WTC11 (cell line): ENCODE measurements around the gene GRK2. TPM values are rescaled to one million over a fixed set of nuclear protein-coding genes. Genes with fewer than 3 reads are reported as not detected.

Experiments used
- ATAC-seq: fragments of 200-7000 bp; cut with Tn5 transposase; 2 replicates; pipeline ENCODE4 v1.10.0; 2021; ENCODE audit warnings: mild to moderate bottlenecking, moderate library complexity
- CTCF ChIA-PET: fragments of 300-600 bp; sonication (Branson Sonifier 250); formaldehyde crosslinking; loops from one replicate; lab custom pipeline; 2021; ENCODE audit warnings: antibody characterized with exemption; lab: Charles Lee
- POLR2A ChIA-PET: fragments of 350-600 bp; sonication (Branson Sonifier 250); formaldehyde crosslinking; loops from one replicate; lab custom pipeline; 2021; ENCODE audit warnings: antibody characterized with exemption; lab: Charles Lee
- DNase-seq: peaks from one replicate; pipeline ENCODE4 v3.0.0; 2021; ENCODE audit warnings: low spot score
- H3K27ac Mint-ChIP-seq: 2 replicates; pipeline ENCODE4 v1.8.0; 2021; ENCODE audit warnings: mixed read lengths
- H3K27me3 Mint-ChIP-seq: 2 replicates; pipeline ENCODE4 v1.8.0; 2021; ENCODE audit warnings: low read depth, mild to moderate bottlenecking, moderate library complexity, mixed read lengths
- H3K36me3 Mint-ChIP-seq: 2 replicates; pipeline ENCODE4 v1.8.0; 2021; ENCODE audit warnings: mixed read lengths
- H3K4me1 Mint-ChIP-seq: 2 replicates; pipeline ENCODE4 v1.8.0; 2022; ENCODE audit warnings: mixed read lengths
- H3K4me3 Mint-ChIP-seq: 2 replicates; pipeline ENCODE4 v1.8.0; 2021; ENCODE audit warnings: mild to moderate bottlenecking, moderate library complexity, mixed read lengths
- H3K9me3 Mint-ChIP-seq: 2 replicates; pipeline ENCODE4 v1.8.0; 2021; ENCODE audit warnings: mixed read lengths
- CREB1 ChIP-seq: sonication (generic); formaldehyde crosslinking; IDR thresholded peaks from 2 replicates; pipeline ENCODE4 v1.8.0; 2023; ENCODE audit warnings: mild to moderate bottlenecking, missing genetic modification reagents
- MXD4 ChIP-seq: fragments of 250-450 bp; sonication (Bioruptor Pico); IDR thresholded peaks from 2 replicates; pipeline ENCODE4 v1.8.0; 2021; ENCODE audit warnings: mild to moderate bottlenecking, moderate library complexity, borderline replicate concordance
- NFE2L1 ChIP-seq: sonication (generic); formaldehyde crosslinking; IDR thresholded peaks from 2 replicates; pipeline ENCODE4 v1.8.1; 2023; ENCODE audit warnings: missing genetic modification reagents
- NR1H2 ChIP-seq: sonication (generic); formaldehyde crosslinking; IDR thresholded peaks from 2 replicates; pipeline ENCODE4 v1.9.0; 2021; ENCODE audit warnings: mild to moderate bottlenecking, moderate library complexity, missing genetic modification reagents
- PRRX2 ChIP-seq: fragments of 250-450 bp; sonication (Bioruptor Pico); IDR thresholded peaks from 2 replicates; pipeline ENCODE4 v1.8.0; 2021; ENCODE audit warnings: mild to moderate bottlenecking
- SOX15 ChIP-seq: fragments of 250-450 bp; sonication (Bioruptor Pico); IDR thresholded peaks from 2 replicates; pipeline ENCODE4 v1.9.0; 2021; ENCODE audit warnings: mild to moderate bottlenecking
- ZNF121 ChIP-seq: sonication (generic); formaldehyde crosslinking; IDR thresholded peaks from 2 replicates; pipeline ENCODE4 v1.8.0; 2023; ENCODE audit warnings: missing genetic modification reagents
- ZNF138 ChIP-seq: sonication (generic); formaldehyde crosslinking; conservative IDR thresholded peaks from 2 replicates; pipeline ENCODE4 v1.8.1; 2022; ENCODE audit warnings: mild to moderate bottlenecking, moderate library complexity, missing genetic modification reagents
- ZNF317 ChIP-seq: sonication (generic); formaldehyde crosslinking; IDR thresholded peaks from 2 replicates; pipeline ENCODE4 v1.8.1; 2023; ENCODE audit warnings: low read depth, mild to moderate bottlenecking, moderate library complexity, missing genetic modification reagents, borderline replicate concordance
- ZNF416 ChIP-seq: fragments of 250-450 bp; sonication (Bioruptor Pico); IDR thresholded peaks from 2 replicates; pipeline ENCODE4 v1.9.0; 2021; ENCODE audit warnings: mild to moderate bottlenecking, inconsistent platforms
- total RNA-seq: library from RNA; stranded (reverse); gene quantifications from 3 replicates; pipeline ENCODE4 v1.2.3, GENCODE V29; 2021
- TF ChIP-seq, protein P1 (sequence below): sonication (generic); formaldehyde crosslinking; IDR thresholded peaks from 2 replicates; pipeline ENCODE4 v1.8.1; 2023; ENCODE audit warnings: mild to moderate bottlenecking, missing genetic modification reagents, borderline replicate concordance
- TF ChIP-seq, protein P2 (sequence below): fragments of 250-450 bp; sonication (Bioruptor Pico); IDR thresholded peaks from 2 replicates; pipeline ENCODE4 v1.8.0; 2021; ENCODE audit warnings: mild to moderate bottlenecking
- TF ChIP-seq, protein P3 (sequence below): sonication (generic); formaldehyde crosslinking; IDR thresholded peaks from 2 replicates; pipeline ENCODE4 v1.8.1; 2022; ENCODE audit warnings: low read depth, missing genetic modification reagents, borderline replicate concordance
- TF ChIP-seq, protein P4 (sequence below): fragments of 250-450 bp; sonication (Bioruptor Pico); IDR thresholded peaks from 2 replicates; pipeline ENCODE4 v1.9.0; 2021; ENCODE audit warnings: mild to moderate bottlenecking
- TF ChIP-seq, protein P5 (sequence below): sonication (generic); formaldehyde crosslinking; conservative IDR thresholded peaks from 2 replicates; pipeline ENCODE4 v1.8.1; 2023; ENCODE audit warnings: mild to moderate bottlenecking, low read depth, missing genetic modification reagents, moderate library complexity
- TF ChIP-seq, protein P6 (sequence below): sonication (generic); formaldehyde crosslinking; IDR thresholded peaks from 2 replicates; pipeline ENCODE4 v1.8.0; 2022; ENCODE audit warnings: mild to moderate bottlenecking, missing genetic modification reagents

Gene GRK2
- total RNA-seq, 1 experiment from 2014 or later, result 68.1 TPM

DNA sequence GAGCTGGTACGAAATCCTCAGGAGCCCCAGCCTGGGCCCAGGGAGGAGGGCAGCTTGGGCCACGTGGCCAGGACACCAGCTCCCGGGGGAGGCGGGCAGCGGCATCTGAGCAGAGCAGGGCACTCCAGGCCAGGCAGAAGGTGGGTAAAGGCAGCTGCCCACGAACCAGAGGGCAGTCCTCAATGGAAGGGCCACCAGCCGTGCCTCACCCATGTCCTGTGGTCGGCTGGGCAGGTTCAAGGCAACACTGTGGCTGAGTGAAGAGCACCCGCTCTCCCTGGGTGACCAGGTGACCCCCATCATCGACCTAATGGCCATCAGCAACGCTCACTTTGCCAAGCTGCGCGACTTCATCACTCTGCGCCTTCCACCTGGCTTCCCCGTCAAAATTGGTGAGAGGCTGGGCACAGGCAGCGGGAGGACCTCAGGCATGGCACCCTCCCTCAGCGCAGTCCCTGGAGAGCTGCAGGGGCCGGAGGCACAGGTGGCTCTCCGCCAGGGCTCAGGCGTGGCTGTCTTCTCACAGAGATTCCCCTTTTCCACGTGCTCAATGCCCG, 34.6 kb downstream of the GRK2 start (continued):
- TF ChIP-seq, protein P1, sequence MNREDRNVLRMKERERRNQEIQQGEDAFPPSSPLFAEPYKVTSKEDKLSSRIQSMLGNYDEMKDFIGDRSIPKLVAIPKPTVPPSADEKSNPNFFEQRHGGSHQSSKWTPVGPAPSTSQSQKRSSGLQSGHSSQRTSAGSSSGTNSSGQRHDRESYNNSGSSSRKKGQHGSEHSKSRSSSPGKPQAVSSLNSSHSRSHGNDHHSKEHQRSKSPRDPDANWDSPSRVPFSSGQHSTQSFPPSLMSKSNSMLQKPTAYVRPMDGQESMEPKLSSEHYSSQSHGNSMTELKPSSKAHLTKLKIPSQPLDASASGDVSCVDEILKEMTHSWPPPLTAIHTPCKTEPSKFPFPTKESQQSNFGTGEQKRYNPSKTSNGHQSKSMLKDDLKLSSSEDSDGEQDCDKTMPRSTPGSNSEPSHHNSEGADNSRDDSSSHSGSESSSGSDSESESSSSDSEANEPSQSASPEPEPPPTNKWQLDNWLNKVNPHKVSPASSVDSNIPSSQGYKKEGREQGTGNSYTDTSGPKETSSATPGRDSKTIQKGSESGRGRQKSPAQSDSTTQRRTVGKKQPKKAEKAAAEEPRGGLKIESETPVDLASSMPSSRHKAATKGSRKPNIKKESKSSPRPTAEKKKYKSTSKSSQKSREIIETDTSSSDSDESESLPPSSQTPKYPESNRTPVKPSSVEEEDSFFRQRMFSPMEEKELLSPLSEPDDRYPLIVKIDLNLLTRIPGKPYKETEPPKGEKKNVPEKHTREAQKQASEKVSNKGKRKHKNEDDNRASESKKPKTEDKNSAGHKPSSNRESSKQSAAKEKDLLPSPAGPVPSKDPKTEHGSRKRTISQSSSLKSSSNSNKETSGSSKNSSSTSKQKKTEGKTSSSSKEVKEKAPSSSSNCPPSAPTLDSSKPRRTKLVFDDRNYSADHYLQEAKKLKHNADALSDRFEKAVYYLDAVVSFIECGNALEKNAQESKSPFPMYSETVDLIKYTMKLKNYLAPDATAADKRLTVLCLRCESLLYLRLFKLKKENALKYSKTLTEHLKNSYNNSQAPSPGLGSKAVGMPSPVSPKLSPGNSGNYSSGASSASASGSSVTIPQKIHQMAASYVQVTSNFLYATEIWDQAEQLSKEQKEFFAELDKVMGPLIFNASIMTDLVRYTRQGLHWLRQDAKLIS (CRISPR knock-in tag), result no peak
- TF ChIP-seq, protein P2, sequence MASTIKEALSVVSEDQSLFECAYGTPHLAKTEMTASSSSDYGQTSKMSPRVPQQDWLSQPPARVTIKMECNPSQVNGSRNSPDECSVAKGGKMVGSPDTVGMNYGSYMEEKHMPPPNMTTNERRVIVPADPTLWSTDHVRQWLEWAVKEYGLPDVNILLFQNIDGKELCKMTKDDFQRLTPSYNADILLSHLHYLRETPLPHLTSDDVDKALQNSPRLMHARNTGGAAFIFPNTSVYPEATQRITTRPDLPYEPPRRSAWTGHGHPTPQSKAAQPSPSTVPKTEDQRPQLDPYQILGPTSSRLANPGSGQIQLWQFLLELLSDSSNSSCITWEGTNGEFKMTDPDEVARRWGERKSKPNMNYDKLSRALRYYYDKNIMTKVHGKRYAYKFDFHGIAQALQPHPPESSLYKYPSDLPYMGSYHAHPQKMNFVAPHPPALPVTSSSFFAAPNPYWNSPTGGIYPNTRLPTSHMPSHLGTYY (CRISPR knock-in tag), result no peak
- TF ChIP-seq ZNF317 (CRISPR knock-in tag) (no peak), ZNF121 (CRISPR knock-in tag) (no peak), CREB1 (CRISPR knock-in tag) (no peak), PRRX2 (no peak), NR1H2 (CRISPR knock-in tag) (no peak), ZNF138 (CRISPR knock-in tag) (no peak), NFE2L1 (CRISPR knock-in tag) (no peak), MXD4 (CRISPR knock-in tag) (no peak), SOX15 (CRISPR knock-in tag) (no peak)
- TF ChIP-seq, protein P3, sequence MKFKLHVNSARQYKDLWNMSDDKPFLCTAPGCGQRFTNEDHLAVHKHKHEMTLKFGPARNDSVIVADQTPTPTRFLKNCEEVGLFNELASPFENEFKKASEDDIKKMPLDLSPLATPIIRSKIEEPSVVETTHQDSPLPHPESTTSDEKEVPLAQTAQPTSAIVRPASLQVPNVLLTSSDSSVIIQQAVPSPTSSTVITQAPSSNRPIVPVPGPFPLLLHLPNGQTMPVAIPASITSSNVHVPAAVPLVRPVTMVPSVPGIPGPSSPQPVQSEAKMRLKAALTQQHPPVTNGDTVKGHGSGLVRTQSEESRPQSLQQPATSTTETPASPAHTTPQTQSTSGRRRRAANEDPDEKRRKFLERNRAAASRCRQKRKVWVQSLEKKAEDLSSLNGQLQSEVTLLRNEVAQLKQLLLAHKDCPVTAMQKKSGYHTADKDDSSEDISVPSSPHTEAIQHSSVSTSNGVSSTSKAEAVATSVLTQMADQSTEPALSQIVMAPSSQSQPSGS (CRISPR knock-in tag), result no peak
- TF ChIP-seq, protein P4, sequence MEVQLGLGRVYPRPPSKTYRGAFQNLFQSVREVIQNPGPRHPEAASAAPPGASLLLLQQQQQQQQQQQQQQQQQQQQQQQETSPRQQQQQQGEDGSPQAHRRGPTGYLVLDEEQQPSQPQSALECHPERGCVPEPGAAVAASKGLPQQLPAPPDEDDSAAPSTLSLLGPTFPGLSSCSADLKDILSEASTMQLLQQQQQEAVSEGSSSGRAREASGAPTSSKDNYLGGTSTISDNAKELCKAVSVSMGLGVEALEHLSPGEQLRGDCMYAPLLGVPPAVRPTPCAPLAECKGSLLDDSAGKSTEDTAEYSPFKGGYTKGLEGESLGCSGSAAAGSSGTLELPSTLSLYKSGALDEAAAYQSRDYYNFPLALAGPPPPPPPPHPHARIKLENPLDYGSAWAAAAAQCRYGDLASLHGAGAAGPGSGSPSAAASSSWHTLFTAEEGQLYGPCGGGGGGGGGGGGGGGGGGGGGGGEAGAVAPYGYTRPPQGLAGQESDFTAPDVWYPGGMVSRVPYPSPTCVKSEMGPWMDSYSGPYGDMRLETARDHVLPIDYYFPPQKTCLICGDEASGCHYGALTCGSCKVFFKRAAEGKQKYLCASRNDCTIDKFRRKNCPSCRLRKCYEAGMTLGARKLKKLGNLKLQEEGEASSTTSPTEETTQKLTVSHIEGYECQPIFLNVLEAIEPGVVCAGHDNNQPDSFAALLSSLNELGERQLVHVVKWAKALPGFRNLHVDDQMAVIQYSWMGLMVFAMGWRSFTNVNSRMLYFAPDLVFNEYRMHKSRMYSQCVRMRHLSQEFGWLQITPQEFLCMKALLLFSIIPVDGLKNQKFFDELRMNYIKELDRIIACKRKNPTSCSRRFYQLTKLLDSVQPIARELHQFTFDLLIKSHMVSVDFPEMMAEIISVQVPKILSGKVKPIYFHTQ, result no peak
- TF ChIP-seq, all 79 proteins: peak for 0

DNA sequence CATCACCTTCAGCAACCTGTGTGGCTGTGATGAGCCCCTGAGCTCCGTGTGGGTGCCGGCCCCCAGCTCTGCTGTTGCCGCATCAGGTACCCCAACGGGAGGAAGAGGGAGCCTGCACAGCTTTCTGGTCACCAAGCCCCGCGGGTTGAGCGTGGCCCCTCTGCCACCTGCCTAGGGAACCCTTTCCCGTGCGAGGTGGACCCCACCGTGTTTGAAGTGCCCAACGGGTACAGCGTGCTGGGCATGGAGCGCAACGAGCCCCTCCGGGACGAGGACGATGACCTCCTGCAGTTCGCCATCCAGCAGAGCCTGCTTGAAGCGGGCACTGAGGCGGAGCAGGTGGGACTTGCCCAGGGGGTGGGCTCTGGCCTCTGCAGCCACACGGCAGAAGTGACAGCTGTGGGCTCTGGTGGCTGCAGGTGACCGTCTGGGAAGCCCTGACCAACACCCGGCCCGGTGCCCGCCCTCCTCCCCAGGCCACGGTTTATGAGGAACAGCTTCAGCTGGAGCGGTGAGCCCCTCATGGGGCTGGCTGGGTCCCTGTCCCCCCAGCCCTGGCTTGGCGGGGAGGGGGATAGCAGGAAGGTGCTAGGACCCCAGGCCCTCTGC, 35.1 kb downstream of the GRK2 start:
- Mint-ChIP-seq H3K4me1 (peaks cover 11% of the 10 kb centered on the region), H3K27ac (no peak overlapping the region), H3K36me3 (peaks cover 20% of the 10 kb centered on the region), H3K4me3 (no peak overlapping the region), H3K9me3 (peaks cover 7% of the 10 kb centered on the region), H3K27me3 (peaks cover 4% of the 10 kb centered on the region; the same call in 1 of the 2 replicates)
- no peak for ATAC-seq
- DNase-seq, result peak; percentile 11
- POLR2A ChIA-PET, result interaction anchor here (0.7 to 1.2 kb wide), 3 partner anchors 24 to 166 kb away, joined by 3 read pairs; no protein-coding TSS in a partner anchor
- CTCF ChIA-PET, result interaction anchor here (0.6 to 5.3 kb wide), 10 partner anchors 10 to 220 kb away, joined by 3 to 103 read pairs (median 9); partner anchors contain the start of gene ANKRD13D
- TF ChIP-seq, protein P5, sequence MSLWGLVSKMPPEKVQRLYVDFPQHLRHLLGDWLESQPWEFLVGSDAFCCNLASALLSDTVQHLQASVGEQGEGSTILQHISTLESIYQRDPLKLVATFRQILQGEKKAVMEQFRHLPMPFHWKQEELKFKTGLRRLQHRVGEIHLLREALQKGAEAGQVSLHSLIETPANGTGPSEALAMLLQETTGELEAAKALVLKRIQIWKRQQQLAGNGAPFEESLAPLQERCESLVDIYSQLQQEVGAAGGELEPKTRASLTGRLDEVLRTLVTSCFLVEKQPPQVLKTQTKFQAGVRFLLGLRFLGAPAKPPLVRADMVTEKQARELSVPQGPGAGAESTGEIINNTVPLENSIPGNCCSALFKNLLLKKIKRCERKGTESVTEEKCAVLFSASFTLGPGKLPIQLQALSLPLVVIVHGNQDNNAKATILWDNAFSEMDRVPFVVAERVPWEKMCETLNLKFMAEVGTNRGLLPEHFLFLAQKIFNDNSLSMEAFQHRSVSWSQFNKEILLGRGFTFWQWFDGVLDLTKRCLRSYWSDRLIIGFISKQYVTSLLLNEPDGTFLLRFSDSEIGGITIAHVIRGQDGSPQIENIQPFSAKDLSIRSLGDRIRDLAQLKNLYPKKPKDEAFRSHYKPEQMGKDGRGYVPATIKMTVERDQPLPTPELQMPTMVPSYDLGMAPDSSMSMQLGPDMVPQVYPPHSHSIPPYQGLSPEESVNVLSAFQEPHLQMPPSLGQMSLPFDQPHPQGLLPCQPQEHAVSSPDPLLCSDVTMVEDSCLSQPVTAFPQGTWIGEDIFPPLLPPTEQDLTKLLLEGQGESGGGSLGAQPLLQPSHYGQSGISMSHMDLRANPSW (CRISPR knock-in tag), result no peak
- TF ChIP-seq, protein P6, sequence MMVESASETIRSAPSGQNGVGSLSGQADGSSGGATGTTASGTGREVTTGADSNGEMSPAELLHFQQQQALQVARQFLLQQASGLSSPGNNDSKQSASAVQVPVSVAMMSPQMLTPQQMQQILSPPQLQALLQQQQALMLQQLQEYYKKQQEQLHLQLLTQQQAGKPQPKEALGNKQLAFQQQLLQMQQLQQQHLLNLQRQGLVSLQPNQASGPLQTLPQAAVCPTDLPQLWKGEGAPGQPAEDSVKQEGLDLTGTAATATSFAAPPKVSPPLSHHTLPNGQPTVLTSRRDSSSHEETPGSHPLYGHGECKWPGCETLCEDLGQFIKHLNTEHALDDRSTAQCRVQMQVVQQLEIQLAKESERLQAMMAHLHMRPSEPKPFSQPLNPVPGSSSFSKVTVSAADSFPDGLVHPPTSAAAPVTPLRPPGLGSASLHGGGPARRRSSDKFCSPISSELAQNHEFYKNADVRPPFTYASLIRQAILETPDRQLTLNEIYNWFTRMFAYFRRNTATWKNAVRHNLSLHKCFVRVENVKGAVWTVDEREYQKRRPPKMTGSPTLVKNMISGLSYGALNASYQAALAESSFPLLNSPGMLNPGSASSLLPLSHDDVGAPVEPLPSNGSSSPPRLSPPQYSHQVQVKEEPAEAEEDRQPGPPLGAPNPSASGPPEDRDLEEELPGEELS, result no peak
- no peak for TF ChIP-seq ZNF416 (CRISPR knock-in tag)
